Breast epithelium (tissue), 4 donors: Measurements from ENCODE around the gene PIK3CD. TPM values are rescaled to one million over a fixed set of nuclear protein-coding genes. Genes with fewer than 3 reads are reported as not detected.

Experiments
- DNase-seq, 2 donors: peaks; one replicate each; pipeline ENCODE4 v3.0.0-alpha.2; 2019; ENCODE audit warnings: low spot score in 2 of 2
- H3K27ac ChIP-seq, 2 donors: fragments of 200-600 bp; sonication (generic) in 1 of 2; one replicate each; pipeline ENCODE4 v1.5.1; 2016 to 2019; ENCODE audit warnings: mild to moderate bottlenecking in 1 of 2
- H3K27me3 ChIP-seq, 2 donors: fragments of 200-600 bp; sonication (generic) in 1 of 2; one replicate each; pipeline versions ENCODE4 v1.5.1 to v1.6.0; 2017 to 2019; ENCODE audit warnings: control low read depth in 1 of 2, mild to moderate bottlenecking in 1 of 2
- H3K36me3 ChIP-seq: fragments of 200-600 bp; one replicate; pipeline ENCODE4 v1.5.1; 2019
- H3K4me1 ChIP-seq, 2 donors: fragments of 200-600 bp; sonication (generic); one replicate each; pipeline ENCODE4 v1.5.1; 2016 to 2019; ENCODE audit warnings: control low read depth in 1 of 2
- H3K4me3 ChIP-seq, 3 donors: fragments of 200-600 bp; sonication (generic); 1 replicate in 2 of 3; 2 replicates in 1 of 3; pipeline ENCODE4 v1.5.1; 2016 to 2019; ENCODE audit warnings: mild to moderate bottlenecking in 3 of 3, moderate library complexity in 2 of 3
- H3K9me3 ChIP-seq, 2 donors: fragments of 200-600 bp; sonication (generic) in 1 of 2; one replicate each; pipeline ENCODE4 v1.5.1; 2016 to 2019; ENCODE audit warnings: control low read depth in 1 of 2
- CTCF ChIP-seq, 3 donors: fragments of 450-650 bp; IDR thresholded peaks; one replicate each; pipeline ENCODE4 v1.5.1; 2016 to 2017; ENCODE audit warnings: antibody characterized with exemption in 3 of 3, mild to moderate bottlenecking in 3 of 3, moderate library complexity in 3 of 3
- POLR2A ChIP-seq: fragments of 450-650 bp; IDR thresholded peaks from one replicate; pipeline ENCODE4 v1.6.1; 2016; ENCODE audit warnings: antibody characterized with exemption, mild to moderate bottlenecking, moderate library complexity
- POLR2AphosphoS5 ChIP-seq, 3 donors: sonication (generic); formaldehyde crosslinking; IDR thresholded peaks; one replicate each; pipeline ENCODE4 v1.6.1; 2017; ENCODE audit warnings: antibody characterized with exemption in 3 of 3
- intact Hi-C: fragments of 100-400 bp; cut with DNase I; formaldehyde crosslinking; loops from one replicate; pipeline ENCODE4 v1.15.1; 2023; ENCODE audit warnings: low total_unique reads
- total RNA-seq, 3 donors: library from RNA; depleted of rRNA; stranded (reverse); fragments of >200 nt; gene quantifications; one replicate each; pipeline ENCODE4 v1.1.0, GENCODE V29; 2016

The PIK3CD gene
- total RNA-seq, 3 donors from 2014 or later = 8.2 to 12.1 (median 11.9) TPM

- Histone ChIP-seq H3K9me3 (no peaks in the 10 kb centered on the region), H3K36me3 (no peaks in the 10 kb centered on the region), H3K4me1 (no peaks in the 10 kb centered on the region), H3K27me3 (no peaks in the 10 kb centered on the region), H3K4me3 (no peak overlapping the region), H3K27ac (no peak overlapping the region)
- DNase-seq = no peak
- intact Hi-C loops = no loop called here
- no peak for TF ChIP-seq CTCF (IDR thresholded peaks at IDR 0.05)
These were observed 46.7 kb upstream of the PIK3CD start for GRCh38 chr1:9604836-9605235.

GRCh38 chr1:9605946-9606455 lies 45.5 kb upstream of the PIK3CD start:
- no peak for TF ChIP-seq POLR2AphosphoS5 (IDR thresholded peaks at IDR 0.05)
- TF ChIP-seq POLR2A = no peak
- H3K9me3 ChIP-seq = no peaks in the 10 kb centered on the region
- no peak overlapping the region for H3K4me3 ChIP-seq
- H3K27me3 ChIP-seq = no peaks in the 10 kb centered on the region
- DNase-seq = no peak
- H3K27ac ChIP-seq = no peak overlapping the region
- H3K4me1 ChIP-seq = no peaks in the 10 kb centered on the region
- intact Hi-C loops = no loop called here
- H3K36me3 ChIP-seq = no peaks in the 10 kb centered on the region

- Histone ChIP-seq H3K36me3 (no peaks in the 10 kb centered on the region), H3K27me3 (no peaks in the 10 kb centered on the region)
These were observed 45.1 kb upstream of the PIK3CD start for GRCh38 chr1:9606458-9606857.

GRCh38 chr1:9606948-9607347 lies 44.6 kb upstream of the PIK3CD start:
- no peaks in the 10 kb centered on the region for H3K4me1 ChIP-seq
- peak in 1 of 2 donors; percentile 77 for DNase-seq
- TF ChIP-seq POLR2A (no peak), CTCF (IDR thresholded peaks at IDR 0.05) (no peak), POLR2AphosphoS5 (IDR thresholded peaks at IDR 0.05) (no peak)
- H3K27me3 ChIP-seq = no peaks in the 10 kb centered on the region
- intact Hi-C loops = no loop called here
- peak overlapping the region in 1 of 2 donors; percentile 43 for H3K27ac ChIP-seq
- no peaks in the 10 kb centered on the region for H3K36me3 ChIP-seq
- peak overlapping the region in 2 of 3 donors; percentile 11 to 18 for H3K4me3 ChIP-seq
- no peaks in the 10 kb centered on the region for H3K9me3 ChIP-seq

More at GRCh38 chr1:9606458-9606857, 45.1 kb upstream of the PIK3CD start:
- peak overlapping the region in 1 of 2 donors; percentile 43 for H3K27ac ChIP-seq
- peak overlapping the region in 1 of 3 donors; percentile 18 for H3K4me3 ChIP-seq
- H3K4me1 ChIP-seq = no peaks in the 10 kb centered on the region
- H3K9me3 ChIP-seq = no peaks in the 10 kb centered on the region
- TF ChIP-seq POLR2AphosphoS5 (IDR thresholded peaks at IDR 0.05) (no peak), CTCF (IDR thresholded peaks at IDR 0.05) (no peak)
- intact Hi-C loops = no loop called here
- DNase-seq = no peak

GRCh38 chr1:9607352-9607751 lies 44.2 kb upstream of the PIK3CD start:
- H3K27ac ChIP-seq = peak overlapping the region in 1 of 2 donors; percentile 43
- intact Hi-C loops = no loop called here
- no peaks in the 10 kb centered on the region for H3K36me3 ChIP-seq
- H3K4me3 ChIP-seq = peak overlapping the region in 2 of 3 donors; percentile 11 to 18
- H3K27me3 ChIP-seq = no peaks in the 10 kb centered on the region
- no peaks in the 10 kb centered on the region for H3K4me1 ChIP-seq
- TF ChIP-seq POLR2A (no peak), CTCF (IDR thresholded peaks at IDR 0.05) (no peak), POLR2AphosphoS5 (IDR thresholded peaks at IDR 0.05) (no peak)
- no peak for DNase-seq
- H3K9me3 ChIP-seq = no peaks in the 10 kb centered on the region

GRCh38 chr1:9609998-9610397 lies 41.5 kb upstream of the PIK3CD start:
- intact Hi-C loops = no loop called here
- Histone ChIP-seq H3K4me1 (no peaks in the 10 kb centered on the region), H3K27me3 (no peaks in the 10 kb centered on the region), H3K27ac (no peak overlapping the region), H3K4me3 (no peak overlapping the region), H3K9me3 (no peaks in the 10 kb centered on the region), H3K36me3 (no peaks in the 10 kb centered on the region)
- TF ChIP-seq CTCF (IDR thresholded peaks at IDR 0.05) = no peak
- TF ChIP-seq POLR2A = no peak
- no peak for TF ChIP-seq POLR2AphosphoS5 (IDR thresholded peaks at IDR 0.05)
- no peak for DNase-seq
